ENCODE results near the gene POLR2B.
A peak's percentile ranks its signal among the peaks of the same experiment; 100 is the strongest.

The POLR2B gene

DNA sequence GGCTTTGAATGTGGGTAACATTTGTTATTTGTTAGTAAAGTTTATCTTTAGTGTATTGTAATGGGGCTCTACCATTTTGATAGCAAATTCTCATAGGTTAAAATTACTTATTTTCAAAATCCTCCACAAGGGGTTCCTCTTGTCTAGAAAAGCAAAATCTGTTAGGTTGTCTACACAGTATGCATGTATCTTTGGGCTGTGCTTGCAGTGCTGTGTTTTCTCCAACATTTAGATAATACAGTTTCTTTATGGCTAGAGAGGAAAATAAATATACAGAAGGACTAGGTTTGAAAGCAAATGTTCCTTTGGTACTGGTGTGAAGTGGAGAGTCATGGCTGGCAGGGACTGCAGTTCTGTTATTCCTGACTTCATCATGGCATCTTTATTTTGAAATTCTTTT is 40.3 kb downstream of the POLR2B start:
- peak overlapping the region in 1 of 2 donors; percentile 2 for H3K27ac ChIP-seq
- no peak overlapping the region for H3K4me3 ChIP-seq
- TF ChIP-seq, protein P1, sequence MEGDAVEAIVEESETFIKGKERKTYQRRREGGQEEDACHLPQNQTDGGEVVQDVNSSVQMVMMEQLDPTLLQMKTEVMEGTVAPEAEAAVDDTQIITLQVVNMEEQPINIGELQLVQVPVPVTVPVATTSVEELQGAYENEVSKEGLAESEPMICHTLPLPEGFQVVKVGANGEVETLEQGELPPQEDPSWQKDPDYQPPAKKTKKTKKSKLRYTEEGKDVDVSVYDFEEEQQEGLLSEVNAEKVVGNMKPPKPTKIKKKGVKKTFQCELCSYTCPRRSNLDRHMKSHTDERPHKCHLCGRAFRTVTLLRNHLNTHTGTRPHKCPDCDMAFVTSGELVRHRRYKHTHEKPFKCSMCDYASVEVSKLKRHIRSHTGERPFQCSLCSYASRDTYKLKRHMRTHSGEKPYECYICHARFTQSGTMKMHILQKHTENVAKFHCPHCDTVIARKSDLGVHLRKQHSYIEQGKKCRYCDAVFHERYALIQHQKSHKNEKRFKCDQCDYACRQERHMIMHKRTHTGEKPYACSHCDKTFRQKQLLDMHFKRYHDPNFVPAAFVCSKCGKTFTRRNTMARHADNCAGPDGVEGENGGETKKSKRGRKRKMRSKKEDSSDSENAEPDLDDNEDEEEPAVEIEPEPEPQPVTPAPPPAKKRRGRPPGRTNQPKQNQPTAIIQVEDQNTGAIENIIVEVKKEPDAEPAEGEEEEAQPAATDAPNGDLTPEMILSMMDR (IDR thresholded peaks at IDR 0.05): no peak
- no peak for DNase-seq (ENCODE audit: low spot score)

DNA sequence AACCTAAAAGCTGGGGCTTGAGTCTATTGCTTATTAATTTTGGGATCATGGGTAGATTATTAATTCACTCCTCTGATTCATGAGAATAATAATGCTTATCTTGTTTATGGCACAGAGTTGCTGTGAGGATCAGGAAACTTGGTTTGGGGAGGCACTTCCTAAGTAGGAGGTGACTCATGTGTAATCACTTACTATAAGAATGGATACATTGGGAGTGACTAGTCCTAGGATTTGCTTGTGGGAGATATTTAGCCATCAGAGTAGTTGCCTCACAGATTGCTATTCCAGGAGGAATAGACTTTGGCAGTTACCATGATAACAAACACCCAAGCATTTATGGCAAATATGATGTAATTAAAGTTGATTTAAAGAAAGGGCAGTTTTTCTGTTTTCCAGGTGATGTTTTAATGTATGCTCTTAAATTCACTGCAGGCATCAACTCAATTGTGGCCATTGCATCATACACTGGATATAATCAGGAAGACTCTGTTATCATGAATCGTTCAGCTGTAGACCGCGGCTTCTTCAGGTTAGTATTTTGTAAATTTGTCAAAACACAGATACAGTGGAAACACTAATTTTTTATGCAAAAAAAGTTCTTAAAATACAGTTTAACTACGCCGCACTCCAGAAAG is 41.9 kb downstream of the POLR2B start:
- Histone ChIP-seq H3K4me3 (no peak overlapping the region), H3K27ac (peak overlapping the region in 1 of 2 donors; percentile 41)
- TF ChIP-seq, protein P1 (IDR thresholded peaks at IDR 0.05): no peak
- no peak for DNase-seq (ENCODE audit: low spot score)

DNA sequence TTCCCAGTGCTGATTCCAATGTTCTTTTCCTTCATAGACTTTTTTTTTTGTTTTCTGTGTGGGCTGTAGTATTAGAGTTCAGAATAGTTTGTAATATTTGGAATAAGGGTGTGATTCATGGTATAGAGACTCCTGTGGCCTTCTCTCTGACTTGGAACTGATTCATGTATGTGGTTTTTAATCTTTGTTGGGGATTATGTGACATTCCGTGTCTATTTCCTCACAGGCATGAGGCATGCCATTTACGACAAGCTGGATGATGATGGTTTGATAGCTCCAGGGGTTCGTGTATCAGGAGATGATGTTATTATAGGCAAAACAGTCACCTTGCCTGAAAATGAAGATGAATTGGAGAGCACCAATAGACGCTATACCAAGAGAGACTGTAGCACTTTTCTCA is 44.4 kb downstream of the POLR2B start:
- peak overlapping the region in 1 of 2 donors; percentile 19 for H3K27ac ChIP-seq
- no peak overlapping the region for H3K4me3 ChIP-seq
- no peak for DNase-seq (ENCODE audit: low spot score)
- TF ChIP-seq, protein P1 (IDR thresholded peaks at IDR 0.05): no peak

DNA sequence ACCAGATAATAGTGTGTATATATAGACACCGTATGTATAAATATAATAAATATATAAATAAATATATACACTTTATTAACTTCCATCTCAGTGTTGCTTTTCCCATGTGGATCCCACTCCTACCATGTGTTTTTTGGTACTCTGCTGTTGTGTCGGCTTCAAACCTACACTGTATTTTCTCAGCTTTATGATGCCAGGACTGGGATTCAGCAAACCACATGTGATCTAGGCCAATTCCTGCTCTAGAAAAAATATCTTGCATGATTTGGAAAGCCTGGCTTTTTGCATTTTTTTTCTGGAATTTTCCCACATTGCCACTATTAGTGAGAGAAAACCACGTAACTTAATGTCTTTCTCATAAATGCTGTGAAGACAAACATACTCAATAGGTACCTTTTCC is 55.8 kb downstream of the POLR2B start:
- H3K4me3 ChIP-seq: no peak overlapping the region
- TF ChIP-seq, protein P1 (IDR thresholded peaks at IDR 0.05): no peak
- H3K27ac ChIP-seq: peak overlapping the region; percentile 27 to 29
- no peak for DNase-seq (ENCODE audit: low spot score)

DNA sequence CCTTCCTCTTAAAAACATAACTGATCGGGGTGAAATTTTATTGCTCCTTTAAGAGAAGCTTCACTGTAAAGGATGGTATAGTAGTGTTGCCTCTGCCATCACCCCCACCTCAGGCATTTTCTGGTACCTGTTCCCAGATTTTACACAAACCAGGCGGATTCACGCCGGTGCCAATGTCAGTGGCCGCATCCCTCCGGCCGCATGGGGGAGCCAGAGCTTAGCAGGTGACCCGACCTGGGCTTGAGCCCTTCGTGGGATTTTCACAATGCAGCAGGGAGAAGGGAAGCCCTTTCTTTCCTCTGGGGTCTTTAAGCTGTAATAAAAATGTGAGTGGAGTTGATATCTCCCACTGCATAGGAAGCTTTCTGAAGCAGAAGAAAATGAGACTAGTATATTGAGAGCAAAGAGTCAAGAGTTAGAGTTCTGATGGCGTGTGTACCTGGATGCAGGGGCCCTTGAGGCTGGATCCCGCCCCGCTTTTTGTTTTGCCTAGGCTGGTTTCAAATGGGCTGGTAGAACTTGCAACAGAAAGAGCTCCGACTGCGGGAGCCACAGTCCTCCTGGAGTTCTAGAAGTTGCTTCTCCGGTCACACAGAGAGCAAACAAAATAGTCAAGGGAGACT is 59.4 kb downstream of the POLR2B start:
- TF ChIP-seq, protein P1 (IDR thresholded peaks at IDR 0.05): peak; percentile 64
- peak overlapping the region; percentile 47 to 57 for H3K27ac ChIP-seq
- no peak for DNase-seq (ENCODE audit: low spot score)
- H3K4me3 ChIP-seq: no peak overlapping the region

DNA sequence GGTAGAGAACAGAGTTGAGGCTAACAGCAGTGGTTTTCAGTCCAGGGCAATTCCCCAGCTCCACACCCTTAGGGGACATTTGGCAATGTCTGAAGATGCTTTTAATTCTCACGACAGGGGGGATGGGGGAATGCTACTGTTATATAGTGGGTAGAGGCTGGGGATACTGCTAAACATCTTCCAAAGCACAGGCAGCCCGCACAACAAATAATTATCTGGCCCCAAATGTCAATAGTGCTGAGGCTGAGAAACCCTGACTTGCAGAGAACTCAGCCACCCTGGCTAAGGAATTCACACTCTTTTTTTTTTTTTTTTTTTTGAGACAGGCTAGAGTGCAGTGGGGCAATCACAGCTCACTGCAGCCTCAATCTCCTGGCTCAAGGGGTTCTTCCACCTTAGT is 60.6 kb downstream of the POLR2B start:
- Histone ChIP-seq H3K27ac (peak overlapping the region; percentile 73 to 83), H3K4me3 (no peak overlapping the region)
- no peak for DNase-seq (ENCODE audit: low spot score)
- TF ChIP-seq, protein P1 (IDR thresholded peaks at IDR 0.05): no peak

DNA sequence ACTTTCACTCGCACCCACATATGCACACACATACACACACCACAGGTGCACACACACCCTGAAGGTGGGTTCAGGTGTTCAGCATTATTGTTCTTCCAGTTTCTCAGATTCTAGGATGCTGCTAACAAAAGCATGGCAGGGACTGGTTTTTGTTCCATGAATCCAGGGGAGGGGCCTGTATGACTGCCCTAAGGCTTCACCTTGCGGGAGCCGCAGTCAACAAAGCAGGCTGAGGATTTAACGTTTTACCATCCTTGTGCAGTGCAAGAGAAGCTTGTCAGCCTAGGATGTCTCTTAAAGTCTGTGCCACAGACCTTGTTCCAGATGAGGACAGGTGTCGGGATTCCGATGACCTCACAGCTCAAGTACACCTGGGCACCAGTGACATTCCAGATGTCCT is 61.8 kb downstream of the POLR2B start:
- no peak for DNase-seq (ENCODE audit: low spot score)
- Histone ChIP-seq H3K4me3 (no peak overlapping the region), H3K27ac (peak overlapping the region; percentile 73 to 83)
- TF ChIP-seq, protein P1 (IDR thresholded peaks at IDR 0.05): no peak

Measured in coronary artery (tissue), 2 donors.